Astrocyte of the cerebellum (primary cell): Measurements from ENCODE around the gene CORO7.

Experiments used
- DNase-seq: peaks from one replicate; pipeline ENCODE4 v3.0.0-alpha.2; 2011; ENCODE audit warnings: low read depth
- H3K4me3 ChIP-seq: 2 replicates; pipeline ENCODE4 v1.5.1; 2011; ENCODE audit warnings: mild to moderate bottlenecking, low read depth, low read length, moderate library complexity
- CTCF ChIP-seq: IDR thresholded peaks from 2 replicates; pipeline ENCODE4 v1.5.1; 2012; ENCODE audit warnings: low read length, low read depth, moderate library complexity, mild to moderate bottlenecking; ENCODE audit errors: missing control alignments
- in situ Hi-C: cut with HindIII; loops from 2 replicates; pipeline ENCODE4 v1.10.0; 2017; ENCODE audit warnings: low sequenced_read_pairs

The CORO7 gene

DNA sequence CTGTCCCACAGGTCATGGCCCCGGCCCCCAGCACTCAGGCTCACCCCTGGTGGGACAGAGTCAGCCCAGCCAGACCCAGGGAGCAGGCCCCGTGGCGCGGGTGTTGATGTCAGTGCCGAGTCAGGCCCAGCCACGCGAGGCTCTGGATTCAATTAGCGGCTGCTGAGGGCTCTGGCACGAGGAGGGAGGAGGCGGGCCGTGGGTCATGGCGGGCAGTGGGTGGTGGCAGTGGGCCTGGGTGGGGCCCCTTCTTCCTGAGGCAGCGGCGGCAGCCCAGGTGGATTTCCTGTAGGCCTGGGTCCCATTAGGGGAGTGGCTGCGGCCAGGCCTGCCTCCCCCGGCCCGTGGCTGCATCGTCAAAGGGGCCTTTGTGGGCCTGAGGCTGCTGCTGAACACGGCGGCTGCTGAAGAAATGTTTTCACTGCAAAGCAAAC is 31.9 kb downstream of the CORO7 start:
- no peak for DNase-seq
- in situ Hi-C loops = no loop called here
- no peak for TF ChIP-seq CTCF

DNA sequence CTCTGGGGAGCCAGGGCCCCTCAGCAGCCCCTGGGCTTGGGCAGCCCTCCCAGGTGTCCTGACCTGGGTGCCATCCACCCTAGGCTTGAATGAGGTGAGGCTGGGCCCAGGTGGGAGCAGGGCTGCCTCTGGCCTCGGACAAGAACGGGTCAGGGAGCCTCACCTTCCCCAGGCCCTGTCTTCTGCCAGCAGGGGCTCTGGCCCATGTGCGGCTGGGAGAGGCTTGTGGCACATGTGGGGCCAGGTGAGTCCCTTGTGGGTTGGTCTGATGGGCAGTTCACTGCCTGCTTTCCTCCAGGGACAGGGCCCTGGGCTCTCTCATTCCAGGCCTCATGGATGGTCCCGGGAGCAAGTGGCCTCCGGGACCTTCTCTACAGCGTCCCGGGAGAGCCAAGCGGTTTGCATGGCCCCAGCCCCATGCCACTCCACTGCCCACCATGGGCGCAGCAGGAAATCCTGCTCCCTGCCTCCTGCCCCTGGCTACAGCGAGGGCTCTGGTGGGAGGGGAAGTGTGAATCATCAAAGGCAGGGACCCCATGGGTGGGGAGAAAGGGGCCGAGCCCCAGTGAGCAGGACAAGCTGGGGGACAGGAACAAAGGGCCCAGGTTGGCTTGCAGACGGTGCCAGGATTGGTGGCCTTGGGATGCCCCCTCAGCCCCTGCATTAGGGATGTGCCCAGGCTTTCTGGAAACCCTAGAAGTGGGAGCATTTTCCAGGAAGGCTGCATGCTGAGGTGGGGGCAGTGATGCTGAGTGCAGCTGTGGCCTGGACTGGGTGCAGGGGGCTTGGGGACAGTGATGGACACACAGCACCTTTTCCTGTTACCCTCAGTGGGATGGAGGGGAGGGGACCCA is 32.6 kb downstream of the CORO7 start:
- no peak for DNase-seq
- no peak for TF ChIP-seq CTCF
- in situ Hi-C loops = no loop called here
- H3K4me3 ChIP-seq = no peak overlapping the region

More for the DNA sequence above, 31.9 kb downstream of the CORO7 start:
- no peak overlapping the region for H3K4me3 ChIP-seq

GRCh38 chr16:4382795-4383357 is 33.5 kb downstream of the CORO7 start:
- no peak for DNase-seq
- TF ChIP-seq CTCF = no peak
- no peak overlapping the region for H3K4me3 ChIP-seq
- in situ Hi-C loops = no loop called here

DNA sequence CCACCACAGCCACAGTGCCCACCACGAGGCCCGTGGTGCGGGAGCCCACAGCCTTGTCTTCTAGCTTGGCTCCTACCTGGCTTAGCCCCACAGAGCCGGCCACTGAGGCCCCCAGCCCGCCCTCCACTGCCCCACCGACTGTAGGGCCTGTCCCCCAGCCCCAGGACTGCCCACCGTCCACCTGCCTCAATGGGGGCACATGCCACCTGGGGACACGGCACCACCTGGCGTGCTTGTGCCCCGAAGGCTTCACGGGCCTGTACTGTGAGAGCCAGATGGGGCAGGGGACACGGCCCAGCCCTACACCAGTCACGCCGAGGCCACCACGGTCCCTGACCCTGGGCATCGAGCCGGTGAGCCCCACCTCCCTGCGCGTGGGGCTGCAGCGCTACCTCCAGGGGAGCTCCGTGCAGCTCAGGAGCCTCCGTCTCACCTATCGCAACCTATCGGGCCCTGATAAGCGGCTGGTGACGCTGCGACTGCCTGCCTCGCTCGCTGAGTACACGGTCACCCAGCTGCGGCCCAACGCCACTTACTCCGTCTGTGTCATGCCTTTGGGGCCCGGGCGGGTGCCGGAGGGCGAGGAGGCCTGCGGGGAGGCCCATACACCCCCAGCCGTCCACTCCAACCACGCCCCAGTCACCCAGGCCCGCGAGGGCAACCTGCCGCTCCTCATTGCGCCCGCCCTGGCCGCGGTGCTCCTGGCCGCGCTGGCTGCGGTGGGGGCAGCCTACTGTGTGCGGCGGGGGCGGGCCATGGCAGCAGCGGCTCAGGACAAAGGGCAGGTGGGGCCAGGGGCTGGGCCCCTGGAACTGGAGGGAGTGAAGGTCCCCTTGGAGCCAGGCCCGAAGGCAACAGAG is 34.2 kb downstream of the CORO7 start:
- DNase-seq = no peak
- in situ Hi-C loops = no loop called here
- no peak for TF ChIP-seq CTCF
- H3K4me3 ChIP-seq = no peak overlapping the region

GRCh38 chr16:4381072-4381934 is 35.1 kb downstream of the CORO7 start:
- in situ Hi-C loops = no loop called here
- TF ChIP-seq CTCF = no peak
- DNase-seq = no peak
- H3K4me3 ChIP-seq = no peak overlapping the region
